ENCODE results near the gene HOXA5. TPM values are rescaled to one million over a fixed set of nuclear protein-coding genes. Genes with fewer than 3 reads are reported as not detected.

The HOXA5 gene
- total and polyA plus RNA-seq, 5 experiments from 2014 or later, result not detected

- no peak overlapping the region for H3K27ac Mint-ChIP-seq
- peaks cover 0 to 2% (median 0%) of the 10 kb centered on the region in 9 donors for H3K9me3 Mint-ChIP-seq
- H3K4me3 Mint-ChIP-seq, result peak overlapping the region in 1 of 10 donors; percentile 50
- peaks cover 39 to 96% (median 66%) of the 10 kb centered on the region in 5 donors for H3K27me3 Mint-ChIP-seq
- H3K36me3 Mint-ChIP-seq, result peaks cover 0 to 4% (median 1%) of the 10 kb centered on the region in 3 donors
- peaks cover 15 to 32% (median 26%) of the 10 kb centered on the region in 4 donors for H3K4me1 Mint-ChIP-seq
- peak in 2 of 10 donors; percentile 2 to 13 for DNase-seq
- POLR2A ChIA-PET, result no interaction called here
- no peak for ATAC-seq
Measured at GRCh38 chr7:27180431-27181420, 37.2 kb upstream of the HOXA5 start.

DNA sequence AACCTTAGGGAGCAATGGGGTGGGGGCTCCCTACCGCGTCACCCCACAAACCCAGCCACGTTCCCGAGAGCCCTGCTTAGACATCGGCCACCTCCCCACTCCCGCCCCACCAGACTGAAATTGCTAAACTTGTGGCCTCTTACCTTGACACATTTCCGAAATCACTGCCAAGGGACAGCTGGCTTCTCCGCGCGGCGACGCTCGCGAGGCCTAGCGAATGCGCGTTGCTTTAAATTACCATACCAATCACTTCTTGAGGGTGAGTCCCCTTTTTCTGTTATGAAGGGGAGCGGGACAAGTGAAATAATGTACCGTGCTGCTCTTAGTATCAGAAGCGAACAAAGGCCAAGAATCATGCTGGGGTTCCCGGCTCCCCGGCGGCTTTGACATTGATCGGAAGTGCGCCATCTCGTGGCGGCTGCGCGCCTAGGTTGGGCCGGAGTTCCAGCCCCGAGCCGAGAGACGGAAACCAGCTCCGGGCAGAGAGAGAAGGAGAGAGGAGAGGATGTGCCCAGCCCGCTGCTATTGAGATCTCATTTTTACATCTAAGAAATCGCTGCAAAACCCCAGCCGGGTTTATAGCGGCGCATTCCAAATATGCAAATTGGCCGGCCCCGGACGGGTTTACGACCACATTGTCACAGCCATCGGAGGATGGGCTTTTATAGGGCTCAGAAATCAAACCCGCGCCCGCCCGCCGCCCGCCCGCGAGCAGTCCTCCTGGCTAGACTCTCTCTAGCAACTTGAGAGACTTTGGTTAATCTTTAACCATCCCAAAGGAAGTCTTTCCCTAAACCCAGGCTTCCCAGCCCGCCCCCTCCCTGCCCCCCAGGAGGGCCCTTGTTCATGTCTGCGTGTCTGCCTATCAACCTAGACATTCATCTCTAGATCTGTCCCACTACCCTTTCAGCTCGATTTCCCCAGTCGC, 36.3 kb upstream of the HOXA5 start:
- Mint-ChIP-seq H3K4me1 (peaks cover 10 to 24% (median 19%) of the 10 kb centered on the region in 4 donors), H3K27ac (peak overlapping the region in 1 of 10 donors; percentile 87), H3K4me3 (peak overlapping the region in 9 of 10 donors; percentile 18 to 88 (median 70)), H3K36me3 (peaks cover 0 to 4% (median 1%) of the 10 kb centered on the region in 3 donors), H3K9me3 (no peaks in the 10 kb centered on the region), H3K27me3 (peaks cover 41 to 96% (median 65%) of the 10 kb centered on the region in 5 donors)
- POLR2A ChIA-PET, result interaction anchor here (0.8 kb wide), 1 partner anchor 8 kb away, joined by 3 read pairs; no protein-coding TSS in a partner anchor
- peak; percentile 76 to 80 for ATAC-seq
- peak in 8 of 10 donors; percentile 40 to 75 (median 59) for DNase-seq

DNA sequence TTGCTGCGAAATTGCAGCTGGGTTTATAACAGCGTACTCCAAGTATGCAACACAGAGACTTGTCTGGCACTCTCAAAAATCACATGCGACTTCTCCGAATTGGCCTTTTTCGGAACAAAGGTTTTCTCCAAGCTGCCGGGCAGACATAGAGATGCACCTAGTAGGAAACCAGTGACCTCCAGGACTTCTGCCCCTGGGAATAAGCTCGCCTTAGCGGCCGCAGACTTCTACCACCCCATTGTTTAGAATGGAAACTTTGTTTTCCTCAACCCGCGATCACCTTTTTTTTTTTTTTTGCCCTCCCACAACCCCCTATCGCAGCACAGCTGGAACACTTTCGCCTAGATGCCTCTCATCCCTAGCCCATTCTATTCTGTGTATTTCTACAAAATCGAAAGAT, 35.5 kb upstream of the HOXA5 start:
- POLR2A ChIA-PET, result interaction anchor here (0.8 kb wide), 1 partner anchor 9 kb away, joined by 3 read pairs; no protein-coding TSS in a partner anchor
- peaks cover 7 to 21% (median 15%) of the 10 kb centered on the region in 4 donors for H3K4me1 Mint-ChIP-seq
- H3K27ac Mint-ChIP-seq, result no peak overlapping the region
- H3K9me3 Mint-ChIP-seq, result no peaks in the 10 kb centered on the region
- peaks cover 0 to 4% (median 1%) of the 10 kb centered on the region in 3 donors for H3K36me3 Mint-ChIP-seq
- ATAC-seq (no peak), DNase-seq (peak in 1 of 10 donors; percentile 6)
- peaks cover 38 to 95% (median 65%) of the 10 kb centered on the region in 5 donors for H3K27me3 Mint-ChIP-seq
- H3K4me3 Mint-ChIP-seq, result peak overlapping the region in 3 of 10 donors; percentile 8 to 72 (median 72)

DNA sequence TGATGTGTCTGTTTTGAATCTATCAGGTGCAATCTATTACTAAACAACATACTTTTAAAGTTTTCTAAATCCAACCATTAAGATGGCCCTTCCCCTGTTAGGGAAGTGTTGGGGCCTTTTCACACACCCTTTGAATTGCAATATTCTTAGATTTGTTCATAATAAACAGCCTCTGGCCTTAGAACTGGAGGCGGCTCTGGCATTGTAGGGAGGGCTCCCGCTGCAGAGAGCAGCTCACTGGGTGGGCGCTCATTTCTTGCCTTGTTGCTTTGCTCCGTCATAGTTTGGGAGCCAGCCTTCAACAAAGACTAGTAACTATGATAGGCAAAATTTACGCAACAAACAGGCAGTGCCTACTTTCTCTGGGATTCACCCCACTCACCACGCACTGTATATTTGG, 34.9 kb upstream of the HOXA5 start:
- no peak overlapping the region for H3K4me3 Mint-ChIP-seq
- H3K36me3 Mint-ChIP-seq, result peaks cover 0 to 4% (median 1%) of the 10 kb centered on the region in 3 donors
- H3K9me3 Mint-ChIP-seq, result no peaks in the 10 kb centered on the region
- H3K27ac Mint-ChIP-seq, result no peak overlapping the region
- POLR2A ChIA-PET, result no interaction called here
- peaks cover 7 to 15% (median 12%) of the 10 kb centered on the region in 4 donors for H3K4me1 Mint-ChIP-seq
- DNase-seq (no peak), ATAC-seq (no peak)
- peaks cover 38 to 88% (median 61%) of the 10 kb centered on the region in 5 donors for H3K27me3 Mint-ChIP-seq

DNA sequence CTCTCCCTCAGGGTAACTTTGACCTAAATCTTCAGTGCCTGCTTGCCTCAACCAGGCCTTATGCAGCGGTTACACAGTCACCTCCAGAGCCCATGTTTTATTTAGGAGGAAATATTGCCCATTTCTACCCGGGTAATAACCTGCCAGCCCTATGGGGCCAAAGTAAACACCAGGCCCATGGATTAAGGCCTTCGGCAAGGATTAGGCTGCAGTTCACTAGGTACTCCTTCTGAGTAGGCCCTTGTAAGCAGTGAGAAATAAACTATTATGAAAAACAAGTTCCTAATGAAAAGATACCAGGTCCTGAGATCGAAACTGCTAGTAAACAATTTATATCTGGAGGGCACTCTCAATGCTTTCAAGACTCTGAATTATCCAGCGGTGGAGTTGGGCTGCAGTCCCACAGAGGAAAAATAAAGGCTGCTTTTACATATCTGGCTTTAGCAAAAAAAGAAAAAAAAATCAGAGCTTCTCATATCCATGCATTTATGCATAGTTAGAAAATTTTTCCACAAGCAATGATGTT, 34.4 kb upstream of the HOXA5 start:
- no peak for DNase-seq
- Mint-ChIP-seq H3K4me1 (peaks cover 7 to 15% (median 12%) of the 10 kb centered on the region in 4 donors), H3K27ac (no peak overlapping the region), H3K4me3 (no peak overlapping the region), H3K9me3 (no peaks in the 10 kb centered on the region), H3K27me3 (peaks cover 38 to 83% (median 58%) of the 10 kb centered on the region in 5 donors), H3K36me3 (peaks cover 0 to 4% (median 1%) of the 10 kb centered on the region in 3 donors)
- no peak for ATAC-seq
- POLR2A ChIA-PET, result no interaction called here

- H3K27ac Mint-ChIP-seq, result no peak overlapping the region
- peaks cover 38 to 83% (median 57%) of the 10 kb centered on the region in 5 donors for H3K27me3 Mint-ChIP-seq
- ATAC-seq (no peak), DNase-seq (peak in 2 of 10 donors; percentile 1 to 12)
- H3K9me3 Mint-ChIP-seq, result no peaks in the 10 kb centered on the region
- no peak overlapping the region for H3K4me3 Mint-ChIP-seq
- peaks cover 8 to 17% (median 15%) of the 10 kb centered on the region in 4 donors for H3K4me1 Mint-ChIP-seq
- H3K36me3 Mint-ChIP-seq, result peaks cover 0 to 7% (median 1%) of the 10 kb centered on the region in 3 donors
- POLR2A ChIA-PET, result no interaction called here
Measured at GRCh38 chr7:27176962-27177794, 33.7 kb upstream of the HOXA5 start.

GRCh38 chr7:27176524-27176845, 33.0 kb upstream of the HOXA5 start:
- Mint-ChIP-seq H3K4me1 (peaks cover 13 to 24% (median 22%) of the 10 kb centered on the region in 4 donors), H3K27ac (no peak overlapping the region), H3K9me3 (peaks cover 0 to 3% (median 0%) of the 10 kb centered on the region in 9 donors), H3K36me3 (peaks cover 1 to 11% (median 3%) of the 10 kb centered on the region in 3 donors), H3K27me3 (peaks cover 43 to 87% (median 61%) of the 10 kb centered on the region in 5 donors), H3K4me3 (no peak overlapping the region)
- POLR2A ChIA-PET, result no interaction called here
- DNase-seq (peak in 1 of 10 donors; percentile 8), ATAC-seq (no peak)

- no peak overlapping the region for H3K4me3 Mint-ChIP-seq
Measured at GRCh38 chr7:27175626-27176523, 32.4 kb upstream of the HOXA5 start.

GRCh38 chr7:27174874-27175625, 31.6 kb upstream of the HOXA5 start:
- H3K27me3 Mint-ChIP-seq, result peaks cover 45 to 87% (median 67%) of the 10 kb centered on the region in 5 donors
- peaks cover 1 to 11% (median 3%) of the 10 kb centered on the region in 3 donors for H3K36me3 Mint-ChIP-seq
- H3K9me3 Mint-ChIP-seq, result peaks cover 0 to 4% (median 0%) of the 10 kb centered on the region in 9 donors
- H3K27ac Mint-ChIP-seq, result peak overlapping the region in 1 of 10 donors; percentile 44
- peaks cover 11 to 31% (median 26%) of the 10 kb centered on the region in 4 donors for H3K4me1 Mint-ChIP-seq
- POLR2A ChIA-PET, result interaction anchor here (2.5 kb wide), 1 partner anchor 10 kb away, joined by 12 read pairs; the partner anchor contains the start of gene HOXA11
- ATAC-seq (no peak), DNase-seq (peak in 1 of 10 donors; percentile 15)
- peak overlapping the region in 9 of 10 donors; percentile 43 to 77 (median 64) for H3K4me3 Mint-ChIP-seq

More at GRCh38 chr7:27175626-27176523, 32.4 kb upstream of the HOXA5 start:
- ATAC-seq (no peak), DNase-seq (peak in 1 of 10 donors; percentile 2)
- Mint-ChIP-seq H3K27me3 (peaks cover 46 to 87% (median 64%) of the 10 kb centered on the region in 5 donors), H3K4me1 (peaks cover 13 to 27% (median 24%) of the 10 kb centered on the region in 4 donors), H3K9me3 (peaks cover 0 to 3% (median 0%) of the 10 kb centered on the region in 9 donors), H3K27ac (no peak overlapping the region), H3K36me3 (peaks cover 1 to 11% (median 3%) of the 10 kb centered on the region in 3 donors)
- POLR2A ChIA-PET, result interaction anchor here (2.5 kb wide), 1 partner anchor 9 kb away, joined by 12 read pairs; the partner anchor contains the start of gene HOXA11

All from naive thymus-derived CD8-positive, alpha-beta T cell (primary cell).